Measurements from ENCODE around the gene PDXK.

The PDXK gene

DNA sequence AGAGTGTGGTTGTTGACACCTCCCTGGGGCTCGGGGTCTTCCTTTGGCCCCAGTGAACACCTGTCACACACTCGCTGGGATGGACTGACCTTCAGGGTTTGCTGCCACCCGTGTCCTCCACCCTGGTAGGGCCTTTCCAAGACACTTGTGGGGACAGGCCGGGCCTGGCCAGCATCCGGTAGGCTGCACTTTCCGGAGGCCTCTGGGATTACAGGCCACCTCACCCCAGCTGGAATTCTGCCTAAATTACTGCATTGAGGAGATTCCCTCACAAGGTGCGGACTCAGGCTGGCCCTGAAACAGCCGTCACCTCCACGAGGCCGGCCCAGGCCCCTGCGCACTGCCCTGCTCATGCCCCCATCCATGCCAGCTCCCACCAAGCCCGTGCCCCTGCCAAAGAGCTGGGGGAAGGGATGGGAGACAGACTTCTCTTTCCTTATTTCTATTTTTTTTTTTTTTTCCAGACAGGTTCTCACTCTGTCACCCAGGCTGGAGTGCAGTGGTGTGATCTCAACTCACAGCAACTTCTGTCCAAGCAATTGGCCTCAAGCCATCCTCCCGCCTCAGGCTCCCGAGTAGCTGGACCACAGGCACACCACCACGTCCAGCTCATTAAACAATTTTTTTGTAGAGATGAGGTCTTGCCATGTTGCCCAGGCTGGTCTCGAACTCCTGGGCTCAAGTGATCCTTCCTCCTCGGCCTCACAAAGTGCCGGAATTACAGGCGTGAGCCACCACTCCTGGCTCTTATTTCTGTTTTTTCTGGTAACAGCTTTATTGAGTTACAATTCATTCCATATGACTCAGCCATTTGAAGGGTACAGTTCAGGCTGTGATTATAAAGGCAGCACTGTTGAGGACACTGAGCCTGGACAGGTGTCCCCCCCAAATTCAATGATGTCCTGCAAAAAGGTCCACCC, 45.9 kb downstream of the PDXK start:
- no peak for DNase-seq

GRCh38 chr21:43766734-43767497, 48.0 kb downstream of the PDXK start:
- DNase-seq, result no peak

- no peak for DNase-seq
Measured at GRCh38 chr21:43767498-43767983, 48.6 kb downstream of the PDXK start.

- DNase-seq, result no peak
Measured at GRCh38 chr21:43767984-43768867, 49.3 kb downstream of the PDXK start.

DNA sequence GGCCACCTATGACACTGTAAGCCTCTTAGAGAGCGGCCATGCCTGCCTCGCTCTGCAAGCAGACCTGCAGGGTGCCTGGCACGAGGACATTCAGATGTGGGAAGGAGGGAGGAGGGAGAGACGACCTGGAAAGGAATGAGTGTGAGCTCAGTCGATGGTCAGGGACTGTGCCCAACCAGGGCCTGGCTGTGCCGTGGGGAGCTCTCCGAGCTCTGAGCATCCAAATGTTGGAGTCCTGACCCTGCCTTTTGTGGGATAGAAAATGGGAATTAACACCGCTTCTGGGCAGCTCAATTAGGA, 49.9 kb downstream of the PDXK start:
- DNase-seq, result peak in 1 of 2 experiments; percentile 6

GRCh38 chr21:43769325-43769958, 50.5 kb downstream of the PDXK start:
- no peak for DNase-seq

- no peak for DNase-seq
Measured at GRCh38 chr21:43770066-43770655, 51.2 kb downstream of the PDXK start.

DNA sequence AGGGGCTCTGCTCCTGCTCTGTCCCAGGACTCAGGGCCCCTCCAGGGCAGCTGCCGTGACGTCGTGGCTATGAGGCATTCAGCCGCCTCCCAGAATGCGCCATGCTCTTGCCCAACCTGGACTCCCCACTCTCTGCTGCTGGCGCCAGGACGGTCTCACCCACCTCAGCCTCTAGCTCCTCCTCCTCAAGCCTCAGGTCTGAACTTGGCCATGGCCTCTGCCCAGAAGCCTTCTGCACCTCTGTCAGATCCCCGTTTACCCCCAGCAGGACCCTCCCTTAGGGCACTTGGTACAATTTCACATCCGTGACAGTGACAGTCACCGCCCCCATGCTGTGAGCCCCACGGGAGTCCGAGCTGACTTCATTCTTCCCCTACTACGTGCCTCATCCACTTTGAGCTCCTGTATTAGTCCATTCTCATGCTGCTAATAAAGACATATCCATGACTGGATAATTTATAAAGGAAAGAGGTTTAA, 52.3 kb downstream of the PDXK start:
- DNase-seq, result no peak

DNA sequence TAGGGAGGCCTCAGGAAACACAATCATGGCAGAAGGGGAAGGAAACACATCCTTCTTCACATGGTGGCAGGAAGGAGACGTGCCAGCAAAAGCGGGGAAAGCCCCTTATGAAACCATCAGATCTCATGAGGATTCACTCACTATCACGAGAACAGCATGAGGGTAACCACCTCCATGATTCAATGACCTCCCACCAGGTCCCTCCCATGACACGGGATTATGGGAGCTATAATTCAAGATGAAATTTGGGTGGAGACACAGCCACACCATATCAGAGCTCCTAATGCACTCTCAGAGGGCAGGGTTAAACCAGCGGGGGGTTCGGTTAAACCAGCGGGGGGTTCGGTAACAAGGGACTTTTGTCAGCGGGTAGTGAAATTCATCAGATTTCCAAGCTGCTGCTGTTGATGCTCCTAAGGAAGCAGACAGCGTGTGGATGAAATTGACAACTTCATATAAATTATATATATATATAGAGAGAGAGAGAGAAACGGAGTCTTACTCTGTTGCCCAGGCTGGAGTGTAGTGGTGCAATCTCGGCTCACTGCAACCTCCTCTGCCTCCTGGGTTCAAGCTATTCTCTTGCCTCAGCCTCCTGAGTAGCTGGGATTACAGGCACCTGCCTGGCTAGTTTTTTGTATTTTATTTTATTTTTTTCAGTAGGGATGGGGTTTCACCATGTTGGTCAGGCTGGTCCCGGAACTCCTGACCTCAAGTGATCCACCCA, 52.9 kb downstream of the PDXK start:
- DNase-seq, result no peak

DNA sequence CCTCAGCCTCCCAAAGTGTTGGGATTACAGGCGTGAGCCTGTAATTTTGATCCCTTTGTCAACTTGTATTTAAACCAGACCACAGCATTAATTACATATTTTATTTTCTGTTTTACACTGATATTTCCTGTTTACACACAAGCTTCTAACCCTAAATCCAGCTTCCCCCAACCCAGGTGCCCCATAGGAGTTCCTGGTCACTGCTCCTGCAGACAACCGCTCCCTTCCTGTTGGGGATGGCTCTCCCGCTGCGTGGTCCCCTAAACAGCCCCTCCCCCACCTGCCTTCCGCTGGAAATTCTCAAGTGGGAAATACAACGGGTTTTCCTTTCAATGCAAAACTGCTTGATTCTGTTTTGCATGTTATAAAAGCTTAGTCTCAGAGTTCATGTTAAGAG, 53.5 kb downstream of the PDXK start:
- no peak for DNase-seq

DNA sequence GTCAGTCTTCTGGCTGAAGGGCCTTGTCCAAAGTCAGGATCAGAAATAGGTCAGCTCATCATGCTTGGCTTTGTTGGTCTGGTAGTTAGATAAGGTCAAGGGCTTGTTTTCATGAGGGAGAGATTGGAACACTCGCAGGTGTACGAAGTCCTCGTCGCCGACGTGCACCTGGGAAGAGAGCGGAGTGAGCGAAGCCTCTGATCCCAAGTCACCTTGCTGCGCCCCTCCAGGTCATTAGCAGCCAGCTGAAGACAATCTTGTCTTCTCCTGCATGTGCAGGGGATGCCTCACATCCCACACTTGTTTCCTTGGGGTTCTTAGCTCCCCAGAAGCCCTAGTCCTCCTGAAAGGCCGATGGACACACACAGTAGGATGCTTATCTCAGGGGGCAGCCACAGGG, 55.2 kb downstream of the PDXK start:
- DNase-seq, result no peak

DNA sequence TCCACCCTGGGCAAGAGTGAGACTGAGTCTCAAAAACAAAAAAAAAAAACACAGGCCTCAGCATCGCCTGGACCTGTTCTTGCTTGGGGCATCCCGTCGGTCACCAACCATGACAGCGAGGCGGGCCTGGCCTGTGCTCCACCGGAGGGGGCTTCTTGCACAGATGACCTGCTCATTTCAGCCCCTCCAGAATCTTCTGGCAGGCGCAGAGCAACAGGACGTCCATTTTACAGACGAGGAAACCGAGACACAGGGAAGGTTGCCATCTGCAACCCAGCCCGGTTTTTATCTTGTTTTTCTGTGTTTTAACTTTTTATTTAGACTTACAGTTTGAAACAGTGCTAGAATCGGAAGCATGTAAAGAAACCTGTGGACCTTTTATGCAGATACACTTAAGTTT, 56.3 kb downstream of the PDXK start:
- no peak for DNase-seq

- peak in 1 of 2 experiments; percentile 28 for DNase-seq
Measured at GRCh38 chr21:43775795-43776430, 57.0 kb downstream of the PDXK start, which contains the start of gene CSTB. Gene CSTB (minus strand): TSS chr21:43776308. CDS start chr21:43776269, 39 bp downstream.

DNA sequence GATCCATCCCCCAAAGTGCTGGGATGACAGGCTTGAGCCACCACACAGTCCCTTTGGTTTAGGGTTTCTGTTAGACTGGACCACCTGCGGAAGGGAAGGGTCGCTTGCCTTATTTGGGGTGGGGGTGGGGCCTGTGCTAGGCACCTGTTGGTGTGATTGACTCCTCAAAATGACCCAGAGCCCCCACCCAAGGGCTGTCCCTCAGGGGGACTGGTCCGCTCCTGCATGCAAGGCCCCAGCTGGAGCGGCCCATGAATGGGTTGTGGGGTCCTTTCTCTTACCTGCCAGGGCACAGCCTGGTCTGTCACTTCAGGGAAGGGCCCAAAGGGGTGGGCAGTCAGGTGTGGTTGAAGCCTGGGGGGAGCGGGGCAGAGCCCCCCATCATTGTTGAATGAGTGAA, 59.0 kb downstream of the PDXK start:
- no peak for DNase-seq

DNA sequence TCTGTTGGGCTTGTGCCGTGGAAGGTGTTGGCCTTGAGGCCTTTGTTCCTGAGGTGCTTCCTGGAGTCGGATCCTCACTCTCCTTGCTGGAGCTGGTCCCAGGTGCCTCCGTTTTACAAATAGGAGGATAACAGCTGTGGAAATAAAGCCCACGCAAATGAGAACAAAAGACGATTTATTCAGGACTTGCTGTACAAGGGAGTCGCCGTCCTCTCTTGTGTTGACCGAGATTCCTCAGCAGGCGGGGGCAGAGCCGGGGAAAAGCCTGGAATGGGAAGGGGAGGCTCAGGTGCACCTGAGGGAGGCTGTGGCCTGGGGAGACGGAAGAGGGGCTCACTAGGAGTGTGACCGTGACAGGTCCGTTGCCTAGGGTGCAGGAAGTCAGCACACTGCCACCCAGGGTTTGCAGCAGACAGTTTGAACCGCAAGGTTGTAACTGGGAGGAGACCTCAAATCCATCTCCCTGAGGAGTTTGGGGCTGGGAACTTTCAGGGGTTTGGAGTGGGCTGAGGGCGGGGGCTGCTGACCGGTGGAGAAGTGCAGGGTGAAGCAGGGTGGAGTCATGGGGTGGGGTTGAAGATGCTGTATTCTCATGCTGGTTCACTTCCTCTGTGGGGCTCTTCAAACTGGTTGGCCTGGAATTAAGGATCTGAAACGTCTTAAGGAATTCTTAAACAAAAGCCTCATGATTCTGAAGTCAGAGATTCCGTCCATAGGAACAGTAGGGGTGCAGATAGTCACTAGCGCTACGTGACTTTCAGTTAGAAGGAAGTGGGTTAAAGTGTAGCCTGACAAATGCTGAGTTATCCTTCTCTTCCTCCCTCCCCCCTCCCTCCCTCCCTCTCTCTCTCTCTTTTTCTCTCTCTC, 59.8 kb downstream of the PDXK start:
- no peak for DNase-seq

DNA sequence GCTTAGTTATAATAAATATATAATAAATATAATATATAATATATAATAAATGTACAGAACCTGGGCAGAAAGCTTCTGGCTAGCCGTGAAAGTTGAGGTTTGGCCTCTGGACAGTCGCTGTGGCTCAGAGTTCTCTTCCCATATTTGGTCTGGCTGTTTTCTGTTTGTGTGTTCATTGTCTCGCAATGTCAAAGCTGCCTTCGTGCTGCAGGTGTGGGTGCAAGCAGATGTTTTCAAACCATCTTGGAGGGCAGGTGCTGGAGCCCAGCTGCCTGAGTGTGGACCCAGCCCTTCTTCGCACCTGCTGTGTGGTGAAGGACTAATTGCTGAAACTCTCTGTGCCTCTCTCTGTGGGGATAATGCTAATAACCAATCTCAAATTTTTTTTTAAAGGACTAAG, 60.7 kb downstream of the PDXK start:
- no peak for DNase-seq

DNA sequence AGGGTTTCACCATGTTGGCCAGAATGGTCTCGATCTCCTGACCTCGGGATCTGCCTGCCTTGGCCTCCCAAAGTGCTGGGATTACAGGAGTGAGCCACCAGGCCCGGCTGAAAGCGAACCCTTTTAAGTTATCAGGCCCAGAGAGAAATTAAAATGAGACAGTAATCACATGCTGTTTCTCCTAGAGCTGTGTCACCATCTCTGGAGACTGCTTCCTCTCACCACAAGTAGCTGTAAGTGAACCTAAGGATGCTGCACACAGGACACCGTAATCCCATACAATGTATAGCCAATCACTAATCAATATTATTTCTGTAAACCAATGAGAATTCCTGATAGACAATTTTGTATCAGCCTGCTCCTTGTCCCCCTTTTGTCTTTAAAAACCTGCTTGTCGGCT, 62.9 kb downstream of the PDXK start:
- no peak for DNase-seq

- no peak for DNase-seq
Measured at GRCh38 chr21:43782431-43783097, 63.6 kb downstream of the PDXK start.

DNA sequence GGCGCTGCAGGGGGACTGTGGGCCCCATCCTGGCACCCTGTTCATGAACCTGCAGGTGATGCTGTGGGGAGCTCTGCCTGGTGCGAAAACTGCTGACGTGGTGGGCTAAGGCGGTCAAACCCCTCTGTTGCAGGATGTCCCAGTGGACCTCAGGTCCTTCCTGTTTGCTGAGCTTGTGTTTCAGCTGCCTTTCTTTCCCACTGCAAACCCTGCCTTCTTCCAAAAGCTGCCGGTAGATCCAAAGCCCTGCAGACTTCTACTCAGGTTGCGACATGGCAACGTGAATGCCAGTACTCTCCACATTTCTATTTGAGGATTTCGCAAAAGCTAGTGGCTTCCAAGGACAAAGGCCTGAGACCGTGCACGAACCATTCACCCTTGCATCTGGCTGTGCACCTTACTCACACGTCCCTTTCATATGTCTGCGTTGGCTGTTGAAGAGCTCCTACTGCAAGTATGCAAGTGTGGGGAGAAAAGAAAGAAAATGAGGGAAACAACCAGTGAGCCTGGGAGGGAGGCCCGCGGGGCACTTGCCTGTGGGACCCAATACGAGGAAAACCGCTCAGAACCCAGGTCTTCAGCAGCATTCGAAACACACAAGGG, 64.3 kb downstream of the PDXK start:
- no peak for DNase-seq

Data from cerebellar nuclear complex (tissue), 1 donor.